NCI-H1930 (cell line): Measurements from ENCODE around the gene PSME3.

Source experiments
- DNase-seq, 2 experiments: peaks; one replicate each; lab custom pipeline; 2025; lab: John Stamatoyannopoulos, UW

PSME3 gene

GRCh38 chr17:42817866-42818265, 15.3 kb upstream of the PSME3 start:
- DNase-seq, result no peak

GRCh38 chr17:42818379-42818778, 14.8 kb upstream of the PSME3 start:
- DNase-seq, result no peak

- DNase-seq, result peak; percentile 15 to 60
Observed at GRCh38 chr17:42819939-42820535, 13.2 kb upstream of the PSME3 start.

- no peak for DNase-seq
Observed at GRCh38 chr17:42821176-42821575, 12.0 kb upstream of the PSME3 start.

GRCh38 chr17:42827472-42827871, 5.7 kb upstream of the PSME3 start:
- no peak for DNase-seq

GRCh38 chr17:42830971-42831370, 2.2 kb upstream of the PSME3 start:
- no peak for DNase-seq

- DNase-seq, result no peak
Observed at GRCh38 chr17:42832213-42832933, 824 bp upstream of the PSME3 start.

- no peak for DNase-seq
Observed at GRCh38 chr17:42833767-42834422, 698 bp downstream of the PSME3 start.

GRCh38 chr17:42835732-42836131, 2.5 kb downstream of the PSME3 start:
- no peak for DNase-seq

GRCh38 chr17:42841975-42842685, 8.9 kb downstream of the PSME3 start:
- no peak for DNase-seq

GRCh38 chr17:42843358-42843934, 10.2 kb downstream of the PSME3 start:
- peak; percentile 49 to 55 for DNase-seq

GRCh38 chr17:42844271-42844670, 11.1 kb downstream of the PSME3 start, which contains the start of gene AOC2:
AOC2 (plus strand) TSS chr17:42844580; CDS start chr17:42844627, 47 bp downstream.
- DNase-seq, result no peak

GRCh38 chr17:42844761-42845555, 11.8 kb downstream of the PSME3 start:
- DNase-seq, result no peak

GRCh38 chr17:42845556-42845917, 12.3 kb downstream of the PSME3 start:
- no peak for DNase-seq

- DNase-seq, result no peak
Observed at GRCh38 chr17:42845918-42846593, 12.9 kb downstream of the PSME3 start.

- DNase-seq, result no peak
Observed at GRCh38 chr17:42846594-42847280, 13.5 kb downstream of the PSME3 start.

GRCh38 chr17:42848093-42848492, 14.9 kb downstream of the PSME3 start:
- no peak for DNase-seq

GRCh38 chr17:42849031-42849430, 15.8 kb downstream of the PSME3 start:
- no peak for DNase-seq

GRCh38 chr17:42849451-42850181, 16.4 kb downstream of the PSME3 start:
- no peak for DNase-seq

GRCh38 chr17:42850954-42851353, 17.8 kb downstream of the PSME3 start, which contains the start of gene AOC3:
AOC3 (plus strand) TSS chr17:42851199; CDS start chr17:42851344, 145 bp downstream.
- no peak for DNase-seq
